GM21786 (cell line): ENCODE measurements around the gene SREBF1.

ENCODE experiments used
- ATAC-seq: cut with Tn5 transposase; IDR thresholded peaks from one replicate; pipeline ENCODE4 v1.9.1; 2021; ENCODE audit not compliant: unreplicated experiment

Gene SREBF1

GRCh38 chr17:17859909-17860765, 23.4 kb upstream of the SREBF1 start:
- ATAC-seq: peak; percentile 58

DNA sequence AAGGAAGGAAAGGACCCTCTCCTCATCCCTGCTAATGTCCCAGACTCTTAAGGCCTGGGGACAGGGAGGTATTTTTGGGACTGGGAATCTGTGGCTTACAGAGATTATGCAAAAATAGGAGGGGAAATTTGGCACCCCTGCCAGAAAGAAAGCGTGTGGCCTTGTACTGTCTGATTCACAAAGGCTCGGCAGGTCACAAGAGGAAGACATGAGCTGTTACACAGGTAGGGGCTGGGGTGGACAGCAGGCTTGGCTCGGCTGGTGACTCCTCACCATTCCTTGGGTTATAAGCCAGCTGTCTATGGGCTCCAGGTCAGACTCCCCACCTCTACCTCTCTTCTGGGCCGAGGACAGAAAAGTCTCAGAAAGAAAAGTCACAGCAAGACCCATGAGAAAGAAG, 20.7 kb upstream of the SREBF1 start:
- ATAC-seq: no peak

DNA sequence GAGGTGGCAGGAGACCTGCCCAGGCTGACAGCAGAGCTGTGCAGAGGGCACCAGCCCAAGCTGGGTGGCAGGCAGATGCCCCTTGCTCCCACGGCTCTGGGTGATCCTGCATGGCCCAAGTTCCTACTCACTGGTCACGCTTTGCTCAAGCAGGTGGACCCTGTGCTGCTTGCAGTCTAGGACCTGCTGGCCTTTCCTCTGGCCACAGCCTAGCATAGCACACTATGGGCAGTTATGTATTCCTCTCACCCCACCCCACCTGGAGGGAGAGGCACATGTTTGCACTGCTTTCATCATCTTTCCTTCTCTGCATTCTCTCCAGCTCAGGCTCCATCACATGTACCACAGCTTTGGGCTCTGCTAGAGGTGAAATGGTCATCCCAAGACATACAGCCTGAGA, 19.6 kb upstream of the SREBF1 start:
- no peak for ATAC-seq

- no peak for ATAC-seq
Measured at GRCh38 chr17:17855976-17856375, 19.2 kb upstream of the SREBF1 start.

- no peak for ATAC-seq
Measured at GRCh38 chr17:17853811-17854447, 17.1 kb upstream of the SREBF1 start.

DNA sequence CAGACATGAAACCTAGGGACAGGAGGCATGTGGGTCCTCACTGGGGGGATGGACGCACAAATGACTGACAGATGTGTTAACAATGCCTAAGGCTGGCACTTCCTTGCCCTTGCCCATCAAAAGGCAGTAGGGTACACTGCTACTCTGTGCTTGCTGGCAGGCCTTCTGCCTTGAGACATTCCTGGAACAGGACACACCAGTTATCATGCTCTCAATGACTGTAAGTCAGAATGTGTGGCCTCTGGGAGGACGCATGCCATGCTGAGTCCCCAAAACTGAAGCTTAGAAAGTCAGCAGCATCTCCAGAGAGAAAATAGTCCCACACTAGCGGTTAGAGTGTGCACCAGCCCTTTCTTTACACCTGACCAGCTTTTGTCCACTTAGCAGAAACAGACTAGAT, 16.1 kb upstream of the SREBF1 start:
- no peak for ATAC-seq

GRCh38 chr17:17851103-17852002, 14.6 kb upstream of the SREBF1 start:
- no peak for ATAC-seq

DNA sequence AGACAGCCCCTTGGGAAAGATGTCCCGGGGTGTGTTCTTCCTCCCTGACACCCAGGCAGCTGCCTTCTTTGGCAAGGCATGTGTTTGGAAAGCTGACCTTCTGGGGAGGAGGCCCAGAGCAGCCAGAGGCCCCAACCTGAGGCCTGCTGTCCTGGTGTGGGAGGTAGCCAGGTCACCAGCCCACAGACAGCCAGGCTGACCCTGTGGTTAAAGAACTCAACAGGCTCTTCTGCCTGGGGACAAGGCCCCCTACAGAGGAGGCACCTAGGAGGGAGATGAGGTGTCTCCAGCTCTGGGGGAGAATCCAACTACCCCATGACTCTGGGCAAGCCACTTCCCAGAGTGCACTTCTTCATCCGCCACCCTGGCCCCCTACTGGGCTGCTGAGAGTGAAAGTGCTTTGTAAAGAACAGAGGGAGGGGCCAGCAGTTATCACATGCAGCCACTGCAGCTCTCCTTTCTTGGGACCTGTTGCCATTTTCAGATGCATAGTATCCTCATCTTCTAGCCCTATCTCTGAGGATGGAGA, 13.1 kb upstream of the SREBF1 start:
- peak; percentile 50 for ATAC-seq

- ATAC-seq: peak; percentile 51
Measured at GRCh38 chr17:17849147-17849820, 12.5 kb upstream of the SREBF1 start.

GRCh38 chr17:17848311-17849082, 11.7 kb upstream of the SREBF1 start:
- ATAC-seq: no peak

- ATAC-seq: no peak
Measured at GRCh38 chr17:17847726-17848125, 10.9 kb upstream of the SREBF1 start.

DNA sequence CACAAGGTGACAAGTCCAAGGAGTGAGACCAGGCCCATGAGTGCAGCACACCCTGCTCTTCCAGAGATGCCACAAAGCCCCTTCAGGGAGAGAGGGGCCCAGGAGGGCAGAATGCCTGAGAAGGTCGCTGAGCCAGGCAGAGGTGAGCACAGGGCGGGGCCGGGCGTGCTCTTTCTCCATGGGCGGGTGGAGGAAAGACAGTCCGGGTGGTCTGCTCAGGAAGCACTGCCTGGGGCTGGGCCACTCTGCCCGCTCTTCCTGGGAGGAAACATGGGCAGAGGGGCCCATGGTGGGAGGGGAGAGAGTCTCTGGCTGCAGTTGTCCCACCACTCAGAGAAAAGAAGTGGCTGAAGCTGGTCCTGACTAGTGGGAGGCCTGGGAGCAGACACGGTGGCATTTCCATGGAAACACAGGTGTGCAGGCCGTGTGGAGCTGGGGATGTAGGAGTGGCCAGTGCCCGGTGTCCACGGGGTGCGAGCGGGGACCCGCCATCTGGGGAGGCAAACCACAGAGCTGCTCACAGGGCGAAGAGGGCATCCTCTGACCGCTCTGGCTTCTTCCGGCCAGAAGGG, 10.4 kb upstream of the SREBF1 start:
- ATAC-seq: no peak

GRCh38 chr17:17846645-17847044, 9.9 kb upstream of the SREBF1 start:
- ATAC-seq: no peak

DNA sequence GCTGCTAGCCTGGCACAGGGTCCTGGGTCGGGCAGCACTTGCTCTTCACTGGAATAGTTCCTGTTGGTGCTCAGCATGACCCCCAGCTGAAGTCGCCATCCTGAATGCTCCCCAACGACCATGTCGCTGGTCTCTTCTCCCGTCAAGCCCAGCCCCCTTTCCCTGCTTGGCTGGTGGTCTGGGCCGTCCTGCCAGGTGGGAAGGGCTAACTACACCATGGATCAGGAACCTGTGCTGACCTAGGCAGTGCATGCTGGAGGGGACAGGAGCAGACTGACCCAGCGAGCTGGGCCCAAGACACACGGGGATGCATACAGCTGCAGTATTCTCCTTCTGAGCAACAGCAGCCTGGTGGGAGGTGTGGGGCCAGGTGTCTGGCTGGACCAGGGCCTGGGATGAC, 9.2 kb upstream of the SREBF1 start:
- no peak for ATAC-seq

DNA sequence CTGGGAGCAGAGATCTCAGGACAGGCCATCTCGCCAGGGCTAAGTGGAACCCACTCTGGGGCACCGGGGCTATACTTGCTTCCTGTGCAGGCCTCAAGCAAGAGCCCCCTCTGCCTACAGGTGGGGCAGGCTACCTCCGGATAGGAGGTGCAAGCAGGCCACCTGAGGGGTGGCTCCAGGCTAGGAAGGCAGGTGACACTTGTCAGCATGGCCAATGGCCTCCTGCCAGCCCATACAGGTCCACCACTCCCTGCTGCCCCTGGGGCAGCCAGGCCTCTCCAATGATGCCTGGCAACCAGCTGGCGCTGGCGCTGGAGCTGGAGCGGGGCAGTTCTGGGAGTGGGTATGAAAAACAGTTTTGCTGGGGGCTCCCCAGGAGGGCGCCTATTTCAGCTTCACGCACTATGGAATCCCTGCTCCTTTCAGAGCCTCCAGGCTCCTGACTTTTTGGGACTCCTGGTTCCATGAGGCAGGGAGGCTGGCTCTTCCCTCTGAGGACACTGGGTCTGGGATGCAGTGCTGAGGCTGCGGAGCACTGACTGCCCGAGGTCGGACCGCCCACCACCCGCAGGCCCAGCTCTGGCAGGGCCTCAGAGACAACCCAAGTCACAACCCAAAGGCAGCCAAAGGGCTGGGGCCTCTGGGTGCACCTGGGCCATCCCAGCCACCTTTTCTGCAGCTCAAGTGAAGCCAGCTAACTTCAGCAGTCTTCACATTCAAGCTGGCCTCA, 8.4 kb upstream of the SREBF1 start:
- no peak for ATAC-seq

DNA sequence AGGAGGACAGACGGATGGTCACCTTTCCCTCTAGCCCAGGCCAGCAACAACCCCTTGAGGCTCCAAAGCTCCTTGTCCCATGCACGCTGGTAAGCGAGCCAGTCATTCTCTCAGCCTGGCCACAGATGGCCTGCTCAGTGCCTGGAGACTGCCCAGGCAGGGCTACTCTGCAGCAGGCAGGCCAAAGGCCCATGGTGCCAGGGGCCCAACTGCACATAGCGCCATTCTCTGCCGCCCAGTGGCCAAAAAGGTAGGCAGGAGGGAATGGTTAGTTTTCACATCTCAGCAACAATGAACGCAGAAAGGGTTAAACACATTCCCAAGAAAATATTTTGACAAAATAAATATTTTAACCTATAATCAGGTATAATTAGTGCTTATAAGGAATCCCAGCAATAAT, 7.7 kb upstream of the SREBF1 start:
- no peak for ATAC-seq

- no peak for ATAC-seq
Measured at GRCh38 chr17:17844079-17844478, 7.3 kb upstream of the SREBF1 start.

DNA sequence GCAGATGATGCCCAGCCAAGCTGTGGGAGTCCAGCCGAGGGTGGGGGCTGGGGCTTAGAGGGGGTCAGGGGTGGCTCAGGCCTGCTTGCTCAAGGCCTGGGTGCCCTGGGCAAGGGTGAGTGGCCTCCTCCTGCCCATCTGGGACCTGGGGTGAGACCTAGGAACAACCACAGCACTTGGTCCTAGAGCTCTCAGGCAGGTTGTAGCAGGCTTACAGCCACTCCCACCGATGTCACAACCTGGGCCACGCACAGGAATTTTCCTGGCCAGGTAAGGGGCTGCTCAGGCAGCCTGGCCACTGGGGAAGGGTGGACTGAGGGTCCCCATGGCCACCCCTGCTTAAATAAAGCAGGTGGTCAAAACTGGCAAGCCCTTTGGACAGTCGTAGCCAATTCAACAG, 6.3 kb upstream of the SREBF1 start:
- ATAC-seq: no peak
